Body of pancreas (tissue), 4 donors: ENCODE measurements around the gene TEP1.

Source experiments
- CTCF ChIP-seq, 7 experiments: fragments of 450-650 bp in 4 of 7; fragments of 200-600 bp in 3 of 7; sonication (generic) in 3 of 7; IDR thresholded peaks; one replicate each; pipeline ENCODE4 v1.5.1; 2016 to 2019; ENCODE audit warnings: antibody characterized with exemption in 7 of 7
- POLR2A ChIP-seq, 3 donors: fragments of 450-650 bp; IDR thresholded peaks; one replicate each; pipeline ENCODE4 v1.6.1; 2016; ENCODE audit warnings: antibody characterized with exemption in 3 of 3, mild to moderate bottlenecking in 2 of 3

- TF ChIP-seq CTCF (IDR thresholded peaks at IDR 0.05) (no peak), POLR2A (IDR thresholded peaks at IDR 0.05) (no peak)
These were observed 37.8 kb downstream of the TEP1 start for GRCh38 chr14:20375471-20375870.
